ENCODE results near the gene RPL41. TPM values are rescaled to one million over a fixed set of nuclear protein-coding genes. Genes with fewer than 3 reads are reported as not detected.

The RPL41 gene
- total RNA-seq, 6 experiments from 2014 or later: 2,722 to 3,464 (median 3,292) TPM

- DNase-seq: peak; percentile 87
- peak; percentile 87 for TF ChIP-seq CTCF (IDR thresholded peaks at IDR 0.05)
- Mint-ChIP-seq H3K4me1 (ENCODE audit: low read depth) (peaks cover 7% of the 10 kb centered on the region), H3K27me3 (ENCODE audit: insufficient read depth) (peaks cover 13% of the 10 kb centered on the region), H3K36me3 (ENCODE audit: low read depth) (no peaks in the 10 kb centered on the region), H3K27ac (peak overlapping the region; percentile 73), H3K4me3 (peak overlapping the region; percentile 90), H3K9me3 (no peaks in the 10 kb centered on the region)
These were observed 37.3 kb upstream of the RPL41 start for GRCh38 chr12:56078931-56079722.

- Mint-ChIP-seq H3K27ac (peak within 1 kb of the TSS; percentile 73), H3K4me1 (ENCODE audit: low read depth) (peaks cover 7% of the 10 kb centered on the region), H3K36me3 (ENCODE audit: low read depth) (no peaks in the 10 kb centered on the region), H3K4me3 (peak within 1 kb of the TSS; percentile 90), H3K9me3 (no peaks in the 10 kb centered on the region), H3K27me3 (ENCODE audit: insufficient read depth) (peaks cover 13% of the 10 kb centered on the region)
- DNase-seq: peak; percentile 70
- no peak for TF ChIP-seq CTCF (IDR thresholded peaks at IDR 0.05)
These were observed 36.5 kb upstream of the RPL41 start, which contains the start of gene ERBB3 for GRCh38 chr12:56079723-56080555. ERBB3 (plus strand) TSS chr12:56080165; CDS start chr12:56080301, 136 bp downstream.

GRCh38 chr12:56080556-56081138 lies 35.8 kb upstream of the RPL41 start:
- Mint-ChIP-seq H3K27ac (no peak overlapping the region), H3K4me1 (ENCODE audit: low read depth) (peaks cover 7% of the 10 kb centered on the region), H3K9me3 (no peaks in the 10 kb centered on the region), H3K36me3 (ENCODE audit: low read depth) (no peaks in the 10 kb centered on the region), H3K27me3 (ENCODE audit: insufficient read depth) (peaks cover 14% of the 10 kb centered on the region), H3K4me3 (peak overlapping the region; percentile 54)
- 0 out of 2 replicates have a peak, but pooled peaks have one; percentile 8 for TF ChIP-seq CTCF (IDR thresholded peaks at IDR 0.05)
- no peak for DNase-seq

- H3K4me3 Mint-ChIP-seq: no peak overlapping the region
- no peak for DNase-seq
- no peaks in the 10 kb centered on the region for H3K9me3 Mint-ChIP-seq
- no peaks in the 10 kb centered on the region for H3K36me3 Mint-ChIP-seq (ENCODE audit: low read depth)
- no peak for TF ChIP-seq CTCF (IDR thresholded peaks at IDR 0.05)
- H3K4me1 Mint-ChIP-seq (ENCODE audit: low read depth): peaks cover 7% of the 10 kb centered on the region
- no peak overlapping the region for H3K27ac Mint-ChIP-seq
- H3K27me3 Mint-ChIP-seq (ENCODE audit: insufficient read depth): peaks cover 17% of the 10 kb centered on the region
These were observed 34.8 kb upstream of the RPL41 start for GRCh38 chr12:56081393-56082347.

All from HFFc6 (cell line).